Measurements from ENCODE around the gene CORO2A. TPM values are rescaled to one million over a fixed set of nuclear protein-coding genes. Genes with fewer than 3 reads are reported as not detected.

The CORO2A gene
- total RNA-seq, 4 donors from 2014 or later: 0.42 to 2.7 (median 1.9) TPM

- no peak for TF ChIP-seq POLR2AphosphoS5 (IDR thresholded peaks at IDR 0.05)
- no peak for TF ChIP-seq POLR2A (IDR thresholded peaks at IDR 0.05; ENCODE audit: low read depth)
- no peak for TF ChIP-seq CTCF (IDR thresholded peaks at IDR 0.05)
- no peak for TF ChIP-seq EP300 (IDR thresholded peaks at IDR 0.05)
- no peak for DNase-seq (ENCODE audit: extremely low spot score)
- intact Hi-C loops (cut with DNase I): no loop called here
- H3K36me3 ChIP-seq: peaks cover 4 to 45% (median 8%) of the 10 kb centered on the region in 4 donors
- no peaks in the 10 kb centered on the region for H3K9me3 ChIP-seq
- no peaks in the 10 kb centered on the region for H3K4me1 ChIP-seq
- WGBS: 79% methylated on average over 4 of the region's 4 CpGs
- H3K4me3 ChIP-seq: no peak overlapping the region
- no peak overlapping the region for H3K27ac ChIP-seq (replicated peaks in 1 of 4)
- peaks cover 0 to 11% (median 0%) of the 10 kb centered on the region in 4 donors for H3K27me3 ChIP-seq
These were observed 94.6 kb downstream of the CORO2A start for GRCh38 chr9:98097836-98098235.

- TF ChIP-seq POLR2A (IDR thresholded peaks at IDR 0.05; ENCODE audit: low read depth): no peak
- no peak for TF ChIP-seq CTCF (IDR thresholded peaks at IDR 0.05)
- no peak for TF ChIP-seq EP300 (IDR thresholded peaks at IDR 0.05)
- TF ChIP-seq POLR2AphosphoS5 (IDR thresholded peaks at IDR 0.05): no peak
- no peaks in the 10 kb centered on the region for H3K9me3 ChIP-seq
- intact Hi-C loops (cut with DNase I): no loop called here
- no peak overlapping the region for H3K4me3 ChIP-seq
- peaks cover 0 to 11% (median 0%) of the 10 kb centered on the region in 4 donors for H3K27me3 ChIP-seq
- H3K4me1 ChIP-seq: no peaks in the 10 kb centered on the region
- 100% methylated on average over 3 of the region's 5 CpGs for WGBS
- no peak overlapping the region for H3K27ac ChIP-seq (replicated peaks in 1 of 4)
- H3K36me3 ChIP-seq: peaks cover 4 to 45% (median 8%) of the 10 kb centered on the region in 4 donors
- no peak for DNase-seq (ENCODE audit: extremely low spot score)
These were observed 96.3 kb downstream of the CORO2A start for GRCh38 chr9:98096091-98096490.

GRCh38 chr9:98095401-98095800 lies 97.0 kb downstream of the CORO2A start:
- WGBS: 86% methylated on average over 6 of the region's 7 CpGs
- Histone ChIP-seq H3K4me3 (no peak overlapping the region), H3K9me3 (no peaks in the 10 kb centered on the region), H3K36me3 (peaks cover 4 to 45% (median 8%) of the 10 kb centered on the region in 4 donors), H3K27me3 (peaks cover 0 to 11% (median 0%) of the 10 kb centered on the region in 4 donors), H3K27ac (replicated peaks in 1 of 4) (no peak overlapping the region), H3K4me1 (no peaks in the 10 kb centered on the region)
- intact Hi-C loops (cut with DNase I): no loop called here
- DNase-seq (ENCODE audit: extremely low spot score): no peak
- TF ChIP-seq POLR2AphosphoS5 (IDR thresholded peaks at IDR 0.05) (no peak), EP300 (IDR thresholded peaks at IDR 0.05) (no peak), POLR2A (IDR thresholded peaks at IDR 0.05; ENCODE audit: low read depth) (no peak), CTCF (IDR thresholded peaks at IDR 0.05) (no peak)

GRCh38 chr9:98094851-98095250 lies 97.6 kb downstream of the CORO2A start:
- DNase-seq (ENCODE audit: extremely low spot score): no peak
- no peak for TF ChIP-seq CTCF (IDR thresholded peaks at IDR 0.05)
- TF ChIP-seq POLR2A (IDR thresholded peaks at IDR 0.05; ENCODE audit: low read depth): no peak
- no peak for TF ChIP-seq EP300 (IDR thresholded peaks at IDR 0.05)
- TF ChIP-seq POLR2AphosphoS5 (IDR thresholded peaks at IDR 0.05): no peak
- WGBS: 94% methylated on average over 15 of the region's 16 CpGs
- Histone ChIP-seq H3K9me3 (no peaks in the 10 kb centered on the region), H3K4me3 (no peak overlapping the region), H3K27ac (replicated peaks in 1 of 4) (no peak overlapping the region), H3K36me3 (peaks cover 4 to 45% (median 8%) of the 10 kb centered on the region in 4 donors), H3K27me3 (peaks cover 0 to 11% (median 0%) of the 10 kb centered on the region in 4 donors), H3K4me1 (no peaks in the 10 kb centered on the region)
- intact Hi-C loops (cut with DNase I): no loop called here

GRCh38 chr9:98094316-98094715 lies 98.1 kb downstream of the CORO2A start:
- H3K36me3 ChIP-seq: peaks cover 4 to 41% (median 4%) of the 10 kb centered on the region in 4 donors
- H3K4me1 ChIP-seq: no peaks in the 10 kb centered on the region
- 91% methylated on average over 4 of the region's 4 CpGs for WGBS
- peaks cover 0 to 11% (median 0%) of the 10 kb centered on the region in 4 donors for H3K27me3 ChIP-seq
- no peak overlapping the region for H3K4me3 ChIP-seq
- no peaks in the 10 kb centered on the region for H3K9me3 ChIP-seq
- intact Hi-C loops (cut with DNase I): no loop called here
- TF ChIP-seq POLR2A (IDR thresholded peaks at IDR 0.05; ENCODE audit: low read depth) (no peak), EP300 (IDR thresholded peaks at IDR 0.05) (no peak), POLR2AphosphoS5 (IDR thresholded peaks at IDR 0.05) (no peak), CTCF (IDR thresholded peaks at IDR 0.05) (no peak)
- no peak for DNase-seq (ENCODE audit: extremely low spot score)
- no peak overlapping the region for H3K27ac ChIP-seq (replicated peaks in 1 of 4)

Data from esophagus muscularis mucosa (tissue), 4 donors.